ENCODE results near the gene CYSLTR1. TPM values are rescaled to one million over a fixed set of nuclear protein-coding genes. Genes with fewer than 3 reads are reported as not detected.
"Not testable (repeated sequence)": the region's sequence is repeated elsewhere in the genome, so short reads cannot be mapped to it uniquely, and the experiment has no call there.

The CYSLTR1 gene
- polyA plus RNA-seq, 1 of the 3 experiments (the other 2 are of a cell fraction): not detected

DNA sequence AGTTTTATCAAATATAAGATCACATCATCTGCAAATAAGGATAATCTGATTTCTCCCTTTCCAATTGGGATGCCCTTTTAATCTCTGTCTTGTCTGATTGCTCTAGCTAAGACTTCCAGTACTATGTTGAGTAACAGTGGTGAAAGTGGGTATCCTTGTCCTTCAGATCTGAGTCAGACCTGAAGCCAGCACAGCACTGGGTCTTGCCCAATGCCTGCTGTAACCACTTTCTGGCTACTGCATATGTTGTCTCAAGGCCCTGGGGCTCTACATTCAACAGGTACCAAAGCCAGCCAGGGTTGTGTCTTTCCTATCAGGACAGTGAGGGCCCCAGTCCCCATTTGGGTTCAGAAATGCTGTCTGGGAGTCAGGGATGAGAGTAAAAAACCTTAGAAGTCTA lies 90.3 kb downstream of the CYSLTR1 start:
- Histone ChIP-seq H3F3A (replicated peaks; ENCODE audit: insufficient read depth) (no peaks in the 10 kb centered on the region), H3K9me2 (no peaks in the 10 kb centered on the region), H3K4me3 (ENCODE audit: low read depth in 2 of 2, low read length in 1 of 2) (no peak overlapping the region), H3K27me3 (ENCODE audit: insufficient read depth) (no peaks in the 10 kb centered on the region), H3K9ac (no peak overlapping the region), H3K79me2 (ENCODE audit: insufficient read depth) (no peaks in the 10 kb centered on the region), H4K20me1 (ENCODE audit: insufficient read depth) (no peaks in the 10 kb centered on the region), H3K4me2 (no peak overlapping the region), H3K9me3 (no peaks in the 10 kb centered on the region), H3K4me1 (ENCODE audit: control insufficient read depth in 1 of 2, insufficient read depth in 2 of 2, low read depth in 1 of 2, low read length in 1 of 2) (no peaks in the 10 kb centered on the region), H3K27ac (ENCODE audit: low read depth in 2 of 2, low read length in 1 of 2) (no peak overlapping the region), H3K36me3 (replicated peaks in 1 of 2; ENCODE audit: control insufficient read depth in 1 of 2, insufficient read depth in 2 of 2, low read length in 1 of 2) (no peaks in the 10 kb centered on the region), H2AFZ (ENCODE audit: low read depth) (no peak overlapping the region)
- ChIA-PET CTCF (no interaction called here), POLR2A (no interaction called here)
- DNase-seq: no peak
- TF ChIP-seq FOSL2 (IDR thresholded peaks at IDR 0.05; ENCODE audit: borderline replicate concordance, low read depth): no peak
- TF ChIP-seq GABPA (IDR thresholded peaks at IDR 0.05; ENCODE audit: low read depth): no peak

DNA sequence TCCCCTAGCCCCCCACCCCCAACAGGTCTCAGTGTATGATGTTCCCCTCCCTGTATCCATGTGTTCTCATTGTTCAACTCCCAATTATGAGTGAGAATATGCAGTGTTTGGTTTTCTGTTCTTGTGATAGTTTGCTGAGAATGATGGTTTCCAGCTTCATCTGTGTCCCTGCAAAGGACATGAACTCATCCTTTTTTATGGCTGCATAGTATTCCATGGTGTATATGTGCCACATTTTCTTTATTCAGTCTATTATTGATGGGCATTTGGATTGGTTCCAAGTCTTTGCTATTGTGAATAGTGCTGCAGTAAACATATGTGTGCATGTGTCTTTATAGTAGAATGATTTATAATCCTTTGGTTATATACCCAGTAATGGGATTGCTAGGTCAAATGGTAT lies 101.4 kb downstream of the CYSLTR1 start:
- H3K36me3 ChIP-seq (replicated peaks in 1 of 2; ENCODE audit: control insufficient read depth in 1 of 2, insufficient read depth in 2 of 2, low read length in 1 of 2); H3K4me1 ChIP-seq (ENCODE audit: control insufficient read depth in 1 of 2, insufficient read depth in 2 of 2, low read depth in 1 of 2, low read length in 1 of 2); H3K27ac ChIP-seq (ENCODE audit: low read depth in 2 of 2, low read length in 1 of 2); H3K4me3 ChIP-seq (ENCODE audit: low read depth in 2 of 2, low read length in 1 of 2); H3K27me3 ChIP-seq (ENCODE audit: insufficient read depth); H3K4me2 ChIP-seq; H3K9me3 ChIP-seq; H3K9ac ChIP-seq; H3K9me2 ChIP-seq; CTCF ChIA-PET; H2AFZ ChIP-seq (ENCODE audit: low read depth); H3F3A ChIP-seq (replicated peaks; ENCODE audit: insufficient read depth); H4K20me1 ChIP-seq (ENCODE audit: insufficient read depth); DNase-seq; H3K79me2 ChIP-seq (ENCODE audit: insufficient read depth); POLR2A ChIA-PET: not testable (repeated sequence)

Other genes with a start within 250 kb of the CYSLTR1 start
- 260 and 405 TPM in 2 replicates for gene PGK1, start 223.4 kb downstream of the CYSLTR1 start, polyA plus RNA-seq (2012; rRNA removed)
- gene TAF9B, start 188.0 kb downstream of the CYSLTR1 start, polyA plus RNA-seq (2012; rRNA removed): 11.6 and 12.5 TPM in 2 replicates